HG03196 (cell line): Measurements from ENCODE around the gene ZCCHC2.

Experiments
- ATAC-seq: cut with Tn5 transposase; IDR thresholded peaks from one replicate; pipeline ENCODE4 v1.9.1; 2021; ENCODE audit not compliant: unreplicated experiment

Gene ZCCHC2

DNA sequence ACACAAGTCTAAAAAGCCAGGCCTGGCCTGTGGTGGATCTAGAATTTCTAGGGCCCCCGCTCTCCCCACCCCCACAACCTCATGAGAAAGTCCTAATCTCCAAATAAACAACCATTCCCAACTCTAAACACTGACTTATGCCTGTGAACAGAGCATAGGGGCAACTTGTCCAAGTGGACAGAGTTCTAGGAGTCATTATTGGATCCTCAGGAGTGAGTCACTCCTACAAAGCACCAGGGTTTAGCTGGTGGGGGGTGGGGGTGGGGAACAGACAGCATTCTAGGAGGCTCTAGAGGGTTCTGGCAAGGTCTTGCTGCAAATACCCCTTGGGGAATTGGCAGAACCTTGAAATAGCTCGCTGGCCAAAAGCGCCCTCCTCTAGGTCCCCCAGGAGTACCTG, 83.3 kb downstream of the ZCCHC2 start:
- ATAC-seq, result no peak

DNA sequence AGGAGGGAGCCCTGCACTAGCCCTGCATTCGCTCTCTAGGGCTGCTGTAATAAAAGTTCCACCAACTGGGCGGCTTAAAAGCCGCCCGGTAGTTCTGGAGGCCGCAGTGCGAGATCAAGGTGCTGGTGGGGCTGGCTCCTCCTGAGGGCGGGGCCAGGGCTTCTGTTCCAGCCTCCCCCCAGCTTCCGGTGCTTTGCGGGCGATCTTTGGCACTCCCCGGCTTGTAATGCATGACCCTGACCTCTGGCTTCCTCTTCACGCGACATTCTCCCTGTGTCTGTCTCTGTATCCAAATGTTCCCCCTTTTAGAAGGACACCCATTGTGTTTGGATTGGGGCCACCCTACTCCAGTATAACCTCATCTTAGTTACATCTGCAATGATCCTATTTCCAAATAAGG, 84.5 kb downstream of the ZCCHC2 start:
- ATAC-seq, result no peak

DNA sequence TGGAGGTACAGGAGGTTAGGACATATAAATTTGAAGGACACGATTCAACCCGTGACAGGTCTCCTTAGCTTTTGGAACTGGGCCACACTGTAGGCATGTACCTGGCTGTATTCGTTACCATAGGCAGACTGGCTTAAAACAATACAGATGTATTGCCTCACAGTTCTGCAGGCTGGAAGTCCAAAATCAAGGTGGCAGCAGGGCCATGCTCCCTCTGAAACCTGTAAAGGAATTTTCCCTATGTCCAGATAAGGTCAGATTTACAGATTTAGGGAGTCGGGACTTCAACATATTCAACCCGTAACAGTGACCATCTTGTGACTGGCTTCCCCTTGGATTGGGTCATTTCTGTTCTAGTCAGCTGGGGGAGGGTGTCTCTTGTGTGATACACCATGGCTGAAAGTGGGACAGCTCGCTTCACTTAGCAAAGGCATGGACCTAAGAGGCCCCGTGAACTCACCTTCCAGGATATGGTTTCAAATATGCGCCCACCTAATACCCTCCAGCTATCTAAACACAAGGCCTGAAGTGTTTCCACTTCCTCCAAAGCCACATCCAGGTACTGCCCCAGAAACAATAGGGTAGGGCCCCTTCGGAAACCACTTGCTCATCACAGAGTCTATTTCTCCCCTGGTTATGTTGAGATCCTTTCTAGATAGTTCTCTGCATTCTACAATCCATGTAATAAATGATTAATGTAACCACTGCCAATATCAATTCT, 85.0 kb downstream of the ZCCHC2 start:
- ATAC-seq, result no peak

DNA sequence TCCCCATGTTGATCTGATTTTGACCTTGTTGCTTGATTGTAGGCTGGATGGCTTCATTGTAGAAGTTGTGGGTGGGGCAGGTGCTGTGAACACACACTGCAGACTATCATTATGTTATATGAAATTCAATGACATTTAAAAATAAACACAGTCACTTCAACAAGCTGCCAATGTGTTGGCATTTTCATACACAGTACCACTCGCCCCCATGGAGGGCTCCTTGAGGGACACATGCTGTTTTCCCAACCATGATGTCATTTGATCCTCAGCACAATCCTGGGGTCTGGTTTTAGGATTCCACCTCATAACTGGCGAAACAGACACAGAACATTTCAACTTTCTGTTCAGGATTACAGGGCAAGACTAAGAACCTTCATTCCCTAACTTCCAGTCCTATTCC, 86.9 kb downstream of the ZCCHC2 start:
- no peak for ATAC-seq

DNA sequence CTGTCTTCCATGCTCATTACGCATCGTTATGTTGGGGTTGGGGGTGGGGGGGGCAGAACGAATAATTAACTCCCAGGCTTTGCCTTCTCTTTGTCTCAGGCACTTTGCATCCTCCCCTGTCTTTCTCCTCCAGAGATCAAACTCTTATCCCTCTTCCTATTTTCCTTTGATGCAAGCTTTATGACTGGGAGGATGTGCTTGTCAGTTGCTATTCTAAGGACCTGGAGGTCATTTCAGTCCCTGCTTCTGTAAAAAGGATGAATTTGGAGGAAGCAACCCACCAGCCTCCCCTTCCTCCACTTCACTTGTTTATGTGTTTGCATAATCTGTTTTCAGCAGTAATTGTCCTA, 87.5 kb downstream of the ZCCHC2 start:
- no peak for ATAC-seq

DNA sequence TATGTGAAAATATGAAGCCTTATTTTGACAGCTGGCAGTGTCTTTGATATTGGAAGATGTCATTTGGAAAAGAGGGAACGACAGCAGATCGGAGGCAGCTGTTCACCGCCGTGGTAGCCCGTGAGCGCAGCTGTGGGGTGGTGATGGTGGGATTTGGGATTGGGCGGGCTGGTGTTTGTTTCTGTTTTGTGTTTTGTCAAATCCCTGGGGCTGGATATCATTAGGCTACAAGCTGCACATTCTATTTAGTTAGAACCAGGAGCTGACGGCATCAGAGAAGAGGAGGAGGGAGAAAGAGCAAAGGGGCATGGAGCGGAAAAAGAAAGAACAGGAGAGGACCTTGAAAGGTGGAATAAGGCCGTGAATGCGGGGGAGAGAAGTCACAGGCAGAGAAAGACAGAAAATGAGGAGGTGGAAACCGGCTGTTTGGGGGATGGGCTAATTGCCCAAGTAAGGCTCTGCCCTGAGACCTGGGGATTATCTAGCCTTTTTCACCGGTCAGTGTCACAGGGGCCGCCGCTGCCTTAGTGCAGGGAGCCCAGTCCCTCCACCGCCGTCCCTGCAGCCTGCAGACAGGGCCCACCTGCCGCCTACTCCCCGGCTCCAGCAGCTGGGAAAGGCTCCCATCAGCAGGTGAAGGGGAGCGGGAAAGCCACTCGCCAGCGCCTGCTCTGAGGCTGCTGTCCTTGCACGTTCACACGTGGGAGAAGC, 88.0 kb downstream of the ZCCHC2 start:
- no peak for ATAC-seq

DNA sequence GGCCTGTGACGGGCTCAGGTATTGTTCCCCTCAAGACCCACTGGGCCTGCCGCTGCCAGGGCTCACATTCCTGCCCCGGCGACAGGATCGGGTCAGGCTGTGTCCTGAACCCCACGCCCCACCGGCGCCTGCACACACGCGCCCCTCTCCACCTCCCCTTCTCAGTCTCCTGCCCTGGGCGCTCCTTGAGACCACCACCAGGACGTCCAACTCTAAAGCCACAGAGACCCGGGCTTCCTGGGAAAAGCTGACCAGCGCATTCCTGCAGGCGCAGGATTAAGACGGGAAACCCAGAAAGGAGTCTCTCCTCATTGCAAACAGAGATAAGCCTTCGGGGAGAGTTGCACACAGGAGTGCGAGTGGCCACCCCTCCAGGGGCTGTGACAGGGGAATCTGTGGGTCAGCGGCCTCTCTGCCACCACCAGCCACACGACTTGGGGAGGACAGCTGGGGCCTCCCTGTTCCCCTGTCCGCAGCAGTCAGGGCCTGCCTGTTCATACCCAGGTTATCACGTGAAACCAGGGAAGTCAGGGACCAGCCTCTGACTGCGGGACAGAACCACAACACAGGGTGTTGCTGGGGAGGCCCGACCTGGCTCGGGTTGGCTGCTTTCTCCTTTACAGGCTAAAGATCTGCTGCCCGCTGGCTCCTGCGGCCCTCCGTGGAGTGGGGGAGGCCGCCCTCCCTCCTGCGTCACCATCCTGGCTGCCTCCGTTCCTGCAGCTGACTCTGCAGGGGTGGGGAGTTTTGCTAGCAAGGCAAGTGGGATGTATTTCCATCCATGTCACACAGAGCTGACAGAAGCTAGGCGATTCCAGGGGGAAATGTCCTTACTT, 88.8 kb downstream of the ZCCHC2 start:
- no peak for ATAC-seq

DNA sequence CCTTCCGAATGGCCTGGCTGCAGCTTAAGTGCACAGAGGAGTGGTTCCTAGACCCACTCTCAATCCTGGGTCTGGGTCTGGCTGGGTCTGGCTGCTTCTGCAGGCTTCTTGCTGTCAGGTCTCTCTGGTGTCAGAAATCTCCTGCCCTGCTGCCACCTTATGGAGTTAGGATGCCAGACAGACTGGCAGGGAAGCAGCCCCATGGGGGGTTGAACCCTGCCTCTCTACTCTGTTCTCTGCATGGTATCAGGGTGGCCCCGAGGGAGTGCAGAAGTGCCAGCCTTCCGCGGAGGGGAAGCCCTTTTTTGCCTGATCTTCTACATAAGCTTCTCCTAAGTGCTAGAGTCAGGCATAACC, 89.4 kb downstream of the ZCCHC2 start:
- no peak for ATAC-seq

DNA sequence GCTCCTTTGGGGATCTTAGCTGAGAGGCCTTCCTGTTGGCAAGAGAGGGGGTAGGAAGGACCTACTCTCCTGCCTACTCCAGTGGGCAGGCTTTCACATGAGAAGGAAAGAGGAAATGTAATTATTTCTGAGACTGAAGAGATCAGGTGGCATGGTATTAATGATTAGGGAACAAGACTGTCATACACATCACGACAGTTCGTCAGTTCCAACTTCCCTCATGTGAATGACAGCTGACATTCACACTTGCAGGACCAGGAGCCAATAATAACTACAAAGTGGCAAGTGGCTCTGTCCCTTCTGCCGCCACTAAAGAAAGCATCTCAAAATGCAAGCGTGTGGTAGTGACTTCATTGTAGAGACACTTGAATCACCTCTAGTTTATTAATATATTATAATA, 90.0 kb downstream of the ZCCHC2 start:
- no peak for ATAC-seq

DNA sequence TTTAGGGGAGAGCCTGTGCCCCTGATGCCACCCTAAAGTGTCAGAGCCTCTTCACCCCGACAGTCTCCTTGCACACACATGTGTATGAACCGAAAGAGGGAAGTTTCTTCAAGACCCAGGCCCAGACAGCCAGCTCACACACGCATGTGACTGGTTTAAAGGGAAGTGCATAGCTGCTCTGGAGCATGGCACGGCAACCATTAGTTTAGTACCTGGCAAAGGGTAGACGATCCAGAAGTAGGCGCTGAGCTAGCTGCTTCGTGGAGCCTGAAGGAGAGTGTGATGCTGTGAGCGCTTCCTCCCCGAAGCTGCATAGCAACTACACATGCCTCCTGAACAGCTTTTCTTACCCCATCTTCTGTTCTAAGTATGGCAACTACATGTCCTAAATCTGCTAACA, 91.7 kb downstream of the ZCCHC2 start:
- ATAC-seq, result no peak

DNA sequence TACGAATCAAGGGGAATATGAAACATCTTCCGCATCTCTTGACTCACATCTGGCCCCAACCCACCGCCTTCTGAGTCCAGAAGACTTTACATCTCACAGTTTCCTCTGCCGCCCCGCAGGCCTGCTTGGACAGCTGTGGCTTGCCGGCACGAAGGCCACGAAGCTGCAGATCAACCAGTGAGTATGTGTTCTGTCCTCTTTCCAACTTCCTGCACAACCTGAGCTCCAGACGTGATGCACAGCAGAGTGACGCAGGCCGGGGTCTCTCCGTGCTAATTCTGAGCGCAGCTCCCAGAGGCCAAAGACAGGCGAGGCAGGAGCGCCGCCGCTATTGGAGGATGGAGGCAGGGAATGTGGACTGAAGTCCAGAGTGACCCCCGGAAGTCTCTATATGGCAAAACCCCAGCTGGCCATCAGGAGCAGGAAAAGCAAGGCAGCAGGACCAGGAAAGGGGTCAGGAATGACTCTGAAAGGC, 93.5 kb downstream of the ZCCHC2 start:
- no peak for ATAC-seq

DNA sequence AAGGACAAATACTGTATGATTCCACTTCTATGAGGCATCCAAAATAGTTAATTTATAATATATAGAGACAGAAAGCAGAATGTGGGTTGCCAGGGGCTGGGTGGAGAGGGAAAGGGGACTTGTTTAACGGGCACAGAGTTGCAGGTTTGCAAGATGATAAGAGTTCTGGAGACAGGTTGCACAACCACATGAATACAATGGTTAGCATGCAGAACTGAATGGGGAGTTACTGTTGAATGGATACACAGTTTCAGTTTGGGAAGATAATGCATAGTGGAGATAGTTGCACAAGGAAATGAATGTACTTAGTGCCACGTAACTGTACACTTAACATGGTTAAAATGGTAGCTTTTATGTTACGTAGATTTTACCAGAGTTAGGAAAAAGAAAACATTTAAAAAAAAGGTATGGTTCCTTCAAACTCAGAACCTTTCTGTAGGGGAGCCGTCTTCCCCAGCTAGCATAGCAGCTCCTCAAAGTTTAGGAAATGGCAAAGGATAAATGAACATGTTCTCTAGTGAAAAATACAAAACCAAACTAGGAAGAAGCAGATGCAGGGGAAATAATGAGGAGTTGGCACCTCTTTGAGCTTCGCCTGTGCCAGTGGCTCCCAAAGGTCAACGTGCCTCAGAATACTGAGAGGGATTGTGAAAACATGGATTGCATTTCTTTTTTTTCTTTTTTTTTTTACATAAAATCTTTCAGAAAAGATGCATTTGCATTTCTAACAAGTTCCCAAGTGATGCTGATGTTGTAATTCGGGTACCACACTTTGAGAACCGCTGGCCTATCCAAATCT, 95.2 kb downstream of the ZCCHC2 start:
- no peak for ATAC-seq

DNA sequence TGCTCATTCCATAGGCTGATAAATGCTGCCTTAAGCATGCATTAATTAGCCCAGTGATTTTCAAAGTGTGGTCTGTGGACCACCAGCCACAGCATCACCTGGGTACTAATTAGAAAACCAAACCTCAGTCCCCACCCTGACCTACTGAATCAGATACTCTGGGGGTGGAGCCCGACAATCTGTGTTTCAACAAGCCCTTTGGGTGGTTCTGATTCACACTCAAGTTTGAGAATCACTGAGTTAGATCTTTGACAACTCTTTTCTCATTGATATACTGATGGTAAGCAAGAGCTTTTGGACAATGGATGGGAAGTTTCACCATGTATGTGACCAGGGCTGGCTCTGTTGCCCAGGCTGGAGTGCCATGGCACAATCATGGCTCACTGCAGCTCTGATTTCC, 95.9 kb downstream of the ZCCHC2 start:
- no peak for ATAC-seq

DNA sequence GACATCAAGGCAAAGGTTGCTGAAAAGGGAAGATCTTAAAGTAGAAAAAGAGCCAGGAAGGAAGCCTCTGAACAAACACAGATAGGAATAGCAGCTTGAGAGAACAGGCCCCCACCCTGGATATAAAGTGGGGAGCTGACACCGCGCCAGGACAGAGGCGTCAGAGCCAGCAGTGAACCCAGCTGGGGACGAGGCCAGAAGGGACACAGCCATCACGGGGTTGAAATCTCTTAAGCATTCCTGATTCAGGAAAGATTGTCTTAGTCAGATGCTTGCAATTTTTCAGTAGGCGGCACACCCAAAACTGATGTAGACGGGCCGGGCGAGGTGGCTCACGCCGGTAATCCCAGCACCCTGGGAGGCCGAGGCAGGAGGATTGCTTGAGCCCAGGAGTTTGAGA, 98.7 kb downstream of the ZCCHC2 start:
- ATAC-seq, result no peak

DNA sequence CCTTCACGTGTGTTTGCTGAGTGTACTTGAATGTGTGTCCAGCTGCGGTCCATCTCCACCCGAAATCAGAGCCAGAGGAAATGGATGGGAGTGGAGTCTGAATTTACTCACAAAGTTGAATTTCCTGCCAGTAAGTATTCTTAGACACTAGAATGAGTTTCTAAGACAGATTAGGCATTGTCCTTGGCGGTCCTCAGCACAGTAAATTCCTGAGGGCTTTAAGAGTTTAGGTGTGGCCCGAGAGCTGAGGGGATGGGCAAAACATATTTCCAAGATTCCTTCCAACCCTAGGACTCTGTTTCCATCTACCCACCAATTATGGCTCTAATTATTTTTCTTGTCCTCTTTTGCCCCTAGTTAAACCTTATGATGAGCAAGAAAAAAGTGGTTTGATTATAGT, 102.2 kb downstream of the ZCCHC2 start:
- no peak for ATAC-seq
